ENCODE measurements around the gene HSPG2.

GRCh38 chr1:21863981-21864380 is 73.1 kb downstream of the HSPG2 start:
- TF ChIP-seq SMC3 (conservative IDR thresholded peaks at IDR 0.05; ENCODE audit: poor library complexity) (no peak), EZH2 (IDR thresholded peaks at IDR 0.05; ENCODE audit: borderline replicate concordance, insufficient read depth, low read length, poor library complexity, severe bottlenecking) (no peak), CTCF (IDR thresholded peaks at IDR 0.05; ENCODE audit: poor library complexity, severe bottlenecking) (no peak), POLR2AphosphoS5 (IDR thresholded peaks at IDR 0.05) (no peak), REST (IDR thresholded peaks at IDR 0.05; ENCODE audit: borderline replicate concordance) (no peak), RAD21 (conservative IDR thresholded peaks at IDR 0.05) (no peak), EP300 (conservative IDR thresholded peaks at IDR 0.05; ENCODE audit: poor library complexity, severe bottlenecking) (no peak)

All from neural cell (in vitro differentiated cells).